K562 (cell line): ENCODE data around the gene NMNAT2. TPM values are rescaled to one million over a fixed set of nuclear protein-coding genes. Genes with fewer than 3 reads are reported as not detected.

Source experiments
- ATAC-seq: fragments of 200-7000 bp; cut with Tn5 transposase; 3 replicates; pipeline ENCODE4 v1.9.1; 2020; ENCODE audit warnings: moderate library complexity
- BruUV-seq: library from RNA; stranded (reverse); fragments of 400-500 nt; replicated peaks from 2 replicates; lab custom pipeline; 2021; lab: Mats Ljungman, UMichigan
- CTCF ChIA-PET: fragments of 300-600 bp; formaldehyde crosslinking; extraction: SDS; loops from one replicate; lab custom pipeline; 2021; ENCODE audit warnings: low intra/inter-chr PET ratio; lab: Yijun Ruan, JAX
- POLR2A ChIA-PET: fragments of 300-600, 350-650 bp; sonication (Branson Sonifier 250); formaldehyde crosslinking; extraction: SDS; loops from one replicate; lab custom pipeline; 2021; ENCODE audit warnings: antibody characterized with exemption, inconsistent platforms; lab: Yijun Ruan, JAX
- DNase-seq, 4 experiments: peaks; one replicate each; pipeline versions ENCODE4 v3.0.0 to v3.0.0-alpha.2; 2011 to 2018; ENCODE audit warnings: low spot score in 3 of 4, mixed read lengths in 3 of 4; ENCODE audit errors: extremely low read depth in 1 of 4
- FAIRE-seq: peaks from 2 replicates; lab custom pipeline; 2011; peaks lifted over from hg19 to GRCh38; lab: Jason Lieb, UNC
- H2AFZ ChIP-seq: 2 replicates; pipeline ENCODE4 v1.6.0; 2011; ENCODE audit warnings: low read depth, low read length, control low read depth, inconsistent platforms
- H3K27ac ChIP-seq: fragments of 200-600 bp; 3 replicates; pipeline ENCODE4 v1.8.0; 2011; ENCODE audit warnings: low read depth, mild to moderate bottlenecking, control low read depth, inconsistent platforms, low read length, moderate library complexity, mixed read lengths; ENCODE audit errors: extremely low read depth
- H3K27me3 ChIP-seq, 2 experiments: fragments of 300-600 bp in 1 of 2; 2 replicates in 1 of 2; 3 replicates in 1 of 2; pipeline versions ENCODE4 v1.6.0 to v1.8.0; 2011; ENCODE audit warnings: inconsistent platforms in 2 of 2, low read length in 2 of 2, mild to moderate bottlenecking in 1 of 2, mixed read lengths in 1 of 2, moderate library complexity in 1 of 2; ENCODE audit not compliant: control insufficient read depth in 2 of 2, insufficient read depth in 2 of 2
- H3K36me3 ChIP-seq: fragments of 300-600 bp; 3 replicates; pipeline ENCODE4 v1.8.0; 2011; ENCODE audit warnings: mild to moderate bottlenecking, low read length, inconsistent platforms; ENCODE audit not compliant: control insufficient read depth, insufficient read depth
- H3K4me1 ChIP-seq, 2 experiments: fragments of 200-600 bp in 1 of 2; replicated peaks in 1 of 2; 2 replicates in 1 of 2; 3 replicates in 1 of 2; pipeline versions ENCODE4 v1.5.1 to v1.8.0; 2011; ENCODE audit warnings: inconsistent platforms in 2 of 2, low read length in 2 of 2, mild to moderate bottlenecking in 1 of 2, mixed read lengths in 1 of 2, moderate library complexity in 1 of 2; ENCODE audit not compliant: control insufficient read depth in 2 of 2, insufficient read depth in 2 of 2
- H3K4me2 ChIP-seq: 2 replicates; pipeline ENCODE4 v1.6.1; 2011; ENCODE audit warnings: low read length, control low read depth, inconsistent platforms, mixed read lengths; ENCODE audit not compliant: insufficient read depth
- H3K4me3 ChIP-seq: fragments of 200-600 bp; sonication (generic), shearing (Covaris generic); 2 replicates; pipeline ENCODE4 v1.5.1; 2016; ENCODE audit warnings: control low read depth, inconsistent platforms
- H3K79me2 ChIP-seq: fragments of 200-600 bp; 3 replicates; pipeline ENCODE4 v1.8.0; 2011; ENCODE audit warnings: low read length, inconsistent platforms; ENCODE audit not compliant: control insufficient read depth, insufficient read depth
- H3K9ac ChIP-seq, 2 experiments: 2 replicates each; pipeline versions ENCODE4 v1.6.0 to v1.6.1; 2011; ENCODE audit warnings: low read depth in 2 of 2, low read length in 2 of 2, control low read depth in 1 of 2, inconsistent platforms in 1 of 2, mild to moderate bottlenecking in 1 of 2, mixed read lengths in 1 of 2; ENCODE audit not compliant: insufficient read depth in 1 of 2
- H3K9me1 ChIP-seq: one replicate; pipeline ENCODE4 v1.6.0; 2011; ENCODE audit warnings: inconsistent platforms, mild to moderate bottlenecking, low read length, moderate library complexity; ENCODE audit not compliant: control insufficient read depth, insufficient read depth
- H3K9me3 ChIP-seq: replicated peaks from 2 replicates; pipeline ENCODE4 v1.5.1; 2011; ENCODE audit warnings: low read depth, low read length, inconsistent platforms; ENCODE audit not compliant: control insufficient read depth, insufficient read depth
- H4K20me1 ChIP-seq: replicated peaks from 2 replicates; pipeline ENCODE4 v1.6.1; 2011; ENCODE audit warnings: low read length, inconsistent platforms, mixed read lengths; ENCODE audit not compliant: control insufficient read depth, insufficient read depth
- FOSL1 ChIP-seq: fragments of 200-800 bp; sonication (Bioruptor generic); conservative IDR thresholded peaks from 2 replicates; pipeline ENCODE4 v1.6.1; 2016; ENCODE audit warnings: missing genetic modification characterization, missing compliant biosample characterization
- ZNF586 ChIP-seq: fragments of 450-650 bp; formaldehyde crosslinking; conservative IDR thresholded peaks from 2 replicates; pipeline ENCODE4 v1.4.0; 2020; ENCODE audit warnings: mild to moderate bottlenecking, moderate library complexity
- ZNF766 ChIP-seq: fragments of 200-800 bp; sonication (Bioruptor generic); conservative IDR thresholded peaks from 2 replicates; pipeline ENCODE4 v1.6.1; 2016; ENCODE audit warnings: missing genetic modification characterization, missing compliant biosample characterization
- WGBS: fragments of 100-300 bp; shearing (Covaris generic); methylation state at CpG from one replicate; pipeline ENCODE4 v1.1.6; 2016; ENCODE audit warnings: low coverage, mixed read lengths; ENCODE audit not compliant: insufficient coverage; ENCODE audit errors: missing lambda C conversion rate; 5-methylcytosine and 5-hydroxymethylcytosine counted together
- in situ Hi-C: fragments of 300-500 bp; cut with MboI; formaldehyde crosslinking; loops from 4 replicates; pipeline ENCODE4 v1.15.0; 2018; ENCODE audit warnings: inconsistent platforms, mixed read lengths
- intact Hi-C: fragments of 100-400 bp; cut with micrococcal nuclease; formaldehyde crosslinking; loops from 2 replicates; pipeline ENCODE4 v1.14.2; 2022
- polyA plus RNA-seq, 8 experiments: library from polyadenylated mRNA; depleted of rRNA in 4 of 8; stranded (reverse) in 5 of 8; unstranded in 3 of 8; fragments of >200 nt; fragmentation: Nextera tagmentation in 2 of 8; fragmentation: Illumina TruSeq in 1 of 8; extraction: Ambion mirVana in 2 of 8; extraction: Trizol in 1 of 8; gene quantifications; 2 replicates each; pipeline versions ENCODE4 v1.2.1 to v1.2.3, GENCODE V29; 2011 to 2014; ENCODE audit warnings: inconsistent platforms in 1 of 8, missing spikeins in 1 of 8
- total RNA-seq, 7 experiments: library from RNA; depleted of rRNA in 6 of 7; stranded (reverse); fragments of >200 nt in 6 of 7; fragmentation: Illumina TruSeq in 2 of 7; extraction: Trizol in 2 of 7; gene quantifications; 2 replicates each; pipeline versions ENCODE4 v1.2.1 to v1.2.3, GENCODE V29; 2011 to 2021; ENCODE audit warnings: low replicate concordance in 1 of 7
- TF ChIP-seq, protein P1 (sequence below), 3 experiments: IDR thresholded peaks in 2 of 3; conservative IDR thresholded peaks in 1 of 3; 2 replicates each; pipeline ENCODE4 v1.5.1; 2011 to 2012; ENCODE audit warnings: low read length in 3 of 3, mild to moderate bottlenecking in 3 of 3, control low read depth in 2 of 3, improper control_type of control experiment in 1 of 3, inconsistent platforms in 1 of 3, low read depth in 1 of 3, mixed read lengths in 1 of 3, moderate library complexity in 1 of 3; ENCODE audit not compliant: insufficient read depth in 2 of 3
- TF ChIP-seq, protein P2 (sequence below): fragments of 450-650 bp; IDR thresholded peaks from 2 replicates; pipeline ENCODE4 v1.6.1; 2016; ENCODE audit warnings: missing biosample characterization, missing genetic modification characterization

NMNAT2 gene
- total and polyA plus RNA-seq, 9 of the 15 experiments (the other 6 are each of a cell fraction or from before 2014, with no cell fraction given): not detected

DNA sequence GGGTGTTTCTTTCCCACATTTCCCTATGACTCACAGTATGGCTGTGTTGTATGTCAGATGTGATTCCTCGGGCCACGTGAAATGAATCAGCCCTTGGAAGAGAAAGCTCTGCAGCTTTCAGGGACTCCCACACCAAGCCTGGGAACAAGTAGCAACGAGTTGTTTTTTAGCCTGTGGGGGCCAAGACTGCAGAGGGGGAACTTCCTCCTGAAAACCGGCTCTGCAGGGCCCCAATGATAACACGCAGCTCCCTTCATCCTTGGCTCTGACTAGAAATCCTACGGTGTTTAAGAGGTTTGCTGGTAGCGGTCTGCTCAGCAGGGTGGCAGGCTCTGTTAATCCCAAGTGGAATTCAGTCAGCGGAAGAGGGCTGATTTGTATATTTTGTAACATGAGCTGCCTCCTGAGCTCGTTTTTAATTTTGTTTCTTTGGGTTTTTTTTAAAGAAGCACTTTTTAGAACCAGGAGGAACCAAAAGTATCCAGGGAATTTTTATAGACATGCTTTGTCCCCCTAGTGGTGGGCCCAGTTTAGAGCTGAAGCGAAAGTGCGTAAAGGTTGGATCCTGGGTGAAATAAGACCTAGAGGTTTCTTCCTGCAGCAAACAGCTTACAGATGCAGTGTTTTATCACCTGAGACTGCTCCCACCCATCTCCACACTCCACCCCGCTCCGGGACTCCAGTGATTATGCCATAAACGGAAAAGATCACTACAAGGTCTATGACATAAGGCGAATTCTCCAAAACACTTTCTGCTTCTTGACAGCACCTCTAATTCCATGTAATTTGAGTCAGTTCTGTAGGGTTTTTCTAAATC is 183.3 kb downstream of the NMNAT2 start:
- FAIRE-seq (no peak), DNase-seq (peak in 3 of 4 experiments; percentile 21 to 34 (median 31)), ATAC-seq (peak; percentile 59; the same call in 1 of the 3 replicates)
- no peak overlapping the region for H3K9ac ChIP-seq
- TF ChIP-seq, protein P1, sequence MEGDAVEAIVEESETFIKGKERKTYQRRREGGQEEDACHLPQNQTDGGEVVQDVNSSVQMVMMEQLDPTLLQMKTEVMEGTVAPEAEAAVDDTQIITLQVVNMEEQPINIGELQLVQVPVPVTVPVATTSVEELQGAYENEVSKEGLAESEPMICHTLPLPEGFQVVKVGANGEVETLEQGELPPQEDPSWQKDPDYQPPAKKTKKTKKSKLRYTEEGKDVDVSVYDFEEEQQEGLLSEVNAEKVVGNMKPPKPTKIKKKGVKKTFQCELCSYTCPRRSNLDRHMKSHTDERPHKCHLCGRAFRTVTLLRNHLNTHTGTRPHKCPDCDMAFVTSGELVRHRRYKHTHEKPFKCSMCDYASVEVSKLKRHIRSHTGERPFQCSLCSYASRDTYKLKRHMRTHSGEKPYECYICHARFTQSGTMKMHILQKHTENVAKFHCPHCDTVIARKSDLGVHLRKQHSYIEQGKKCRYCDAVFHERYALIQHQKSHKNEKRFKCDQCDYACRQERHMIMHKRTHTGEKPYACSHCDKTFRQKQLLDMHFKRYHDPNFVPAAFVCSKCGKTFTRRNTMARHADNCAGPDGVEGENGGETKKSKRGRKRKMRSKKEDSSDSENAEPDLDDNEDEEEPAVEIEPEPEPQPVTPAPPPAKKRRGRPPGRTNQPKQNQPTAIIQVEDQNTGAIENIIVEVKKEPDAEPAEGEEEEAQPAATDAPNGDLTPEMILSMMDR (IDR thresholded peaks at IDR 0.05 in 2 of 3, conservative IDR thresholded peaks at IDR 0.05 in 1 of 3; ENCODE audit: insufficient read depth in 2 of 3, low read depth in 1 of 3, low read length in 3 of 3): peak; percentile 47 to 58 (median 50)
- TF ChIP-seq, protein P2, sequence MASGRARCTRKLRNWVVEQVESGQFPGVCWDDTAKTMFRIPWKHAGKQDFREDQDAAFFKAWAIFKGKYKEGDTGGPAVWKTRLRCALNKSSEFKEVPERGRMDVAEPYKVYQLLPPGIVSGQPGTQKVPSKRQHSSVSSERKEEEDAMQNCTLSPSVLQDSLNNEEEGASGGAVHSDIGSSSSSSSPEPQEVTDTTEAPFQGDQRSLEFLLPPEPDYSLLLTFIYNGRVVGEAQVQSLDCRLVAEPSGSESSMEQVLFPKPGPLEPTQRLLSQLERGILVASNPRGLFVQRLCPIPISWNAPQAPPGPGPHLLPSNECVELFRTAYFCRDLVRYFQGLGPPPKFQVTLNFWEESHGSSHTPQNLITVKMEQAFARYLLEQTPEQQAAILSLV (tag): no peak
- TF ChIP-seq ZNF586 (CRISPR knock-in tag) (no peak), FOSL1 (tag) (0 out of 2 replicates have a peak, but pooled peaks have one; percentile 19), ZNF766 (peak; percentile 81)
- H2AFZ ChIP-seq: peak overlapping the region; percentile 58
- H3K9me3 ChIP-seq: no peaks in the 10 kb centered on the region
- H3K27me3 ChIP-seq: peaks cover 0 to 18% of the 10 kb centered on the region in 2 experiments; a peak in 4 of 5 replicates
- no TSS peak for BruUV-seq
- H3K4me2 ChIP-seq: peak overlapping the region; percentile 6; the same call in 1 of the 2 replicates
- H3K4me1 ChIP-seq: no peaks in the 10 kb centered on the region
- no peaks in the 10 kb centered on the region for H3K79me2 ChIP-seq
- no peaks in the 10 kb centered on the region for H3K36me3 ChIP-seq
- ChIA-PET CTCF (no interaction called here), POLR2A (interaction anchor here (0.9 kb wide), 1 partner anchor 10 kb away, joined by 4 read pairs; no protein-coding TSS in a partner anchor)
- no peaks in the 10 kb centered on the region for H4K20me1 ChIP-seq
- H3K4me3 ChIP-seq: no peak overlapping the region
- in situ Hi-C loops (loop anchor here (25.0 kb wide), 1 partner anchor 273 kb away; the partner anchor contains the start of gene SHCBP1L), intact Hi-C loops (no loop called here)
- no peaks in the 10 kb centered on the region for H3K9me1 ChIP-seq
- H3K27ac ChIP-seq: no peak overlapping the region
- WGBS: 17% methylated on average over 15 of the region's 15 CpGs
